HG02973 (cell line): ENCODE data around the gene POC1B.

Source experiments
- ATAC-seq: cut with Tn5 transposase; IDR thresholded peaks from one replicate; pipeline ENCODE4 v1.9.1; 2021; ENCODE audit warnings: moderate library complexity; ENCODE audit not compliant: unreplicated experiment

Gene POC1B

GRCh38 chr12:89424389-89424788, 101.5 kb downstream of the POC1B start:
- no peak for ATAC-seq

GRCh38 chr12:89421092-89421835, 104.6 kb downstream of the POC1B start:
- ATAC-seq: no peak

GRCh38 chr12:89418228-89418910, 107.5 kb downstream of the POC1B start:
- no peak for ATAC-seq

- ATAC-seq: no peak
Measured at GRCh38 chr12:89417246-89417977, 108.4 kb downstream of the POC1B start.

GRCh38 chr12:89416049-89416792, 109.6 kb downstream of the POC1B start:
- no peak for ATAC-seq

GRCh38 chr12:89414851-89415250, 111.0 kb downstream of the POC1B start:
- no peak for ATAC-seq

GRCh38 chr12:89414322-89414721, 111.5 kb downstream of the POC1B start:
- no peak for ATAC-seq

- no peak for ATAC-seq
Measured at GRCh38 chr12:89413234-89413633, 112.6 kb downstream of the POC1B start.

- ATAC-seq: no peak
Measured at GRCh38 chr12:89412665-89413064, 113.2 kb downstream of the POC1B start.

GRCh38 chr12:89411846-89412245, 114.0 kb downstream of the POC1B start:
- ATAC-seq: no peak

GRCh38 chr12:89411234-89411633, 114.6 kb downstream of the POC1B start:
- no peak for ATAC-seq

- ATAC-seq: no peak
Measured at GRCh38 chr12:89405626-89406345, 120.1 kb downstream of the POC1B start.

- no peak for ATAC-seq
Measured at GRCh38 chr12:89401433-89402058, 124.3 kb downstream of the POC1B start.

GRCh38 chr12:89400415-89400814, 125.4 kb downstream of the POC1B start:
- no peak for ATAC-seq

GRCh38 chr12:89395712-89396111, 130.1 kb downstream of the POC1B start:
- no peak for ATAC-seq

GRCh38 chr12:89393551-89394121, 132.2 kb downstream of the POC1B start:
- ATAC-seq: no peak

- no peak for ATAC-seq
Measured at GRCh38 chr12:89392391-89392790, 133.5 kb downstream of the POC1B start.

GRCh38 chr12:89391726-89392336, 134.0 kb downstream of the POC1B start:
- ATAC-seq: no peak
